ENCODE results near the gene EPB42.

DNA sequence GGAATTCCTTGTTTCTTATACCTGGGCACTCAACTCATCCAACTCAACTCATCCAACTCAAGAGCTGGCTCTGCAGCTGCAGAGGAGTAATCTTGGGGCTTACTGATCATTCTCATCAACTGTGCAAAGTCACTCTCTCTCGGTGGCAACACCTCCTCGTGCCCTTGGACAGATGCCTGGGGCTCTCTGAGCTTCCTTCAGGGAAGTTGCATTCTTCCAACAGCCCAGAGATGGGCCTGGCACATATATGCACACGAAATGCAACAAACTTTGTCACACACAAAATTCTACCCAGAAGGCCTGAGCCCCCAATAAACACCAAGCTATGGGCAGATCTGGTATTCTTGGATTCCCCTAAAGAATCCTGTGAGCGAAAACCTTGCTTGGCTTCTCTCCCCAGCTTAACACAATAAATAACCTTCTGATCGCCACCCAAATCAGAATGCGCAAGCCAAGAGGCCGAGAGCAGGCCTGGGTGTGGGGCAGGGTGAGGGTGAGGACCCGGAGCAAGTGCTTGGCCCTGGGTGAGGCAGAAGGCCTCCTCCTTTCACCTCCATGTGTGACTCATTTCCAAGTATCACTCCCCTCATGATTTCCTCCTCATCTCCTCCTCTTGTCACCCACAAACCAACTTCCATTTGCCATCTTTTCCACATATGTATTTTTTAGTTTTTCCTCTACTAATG, 30.5 kb upstream of the EPB42 start:
- TF ChIP-seq, protein P1, sequence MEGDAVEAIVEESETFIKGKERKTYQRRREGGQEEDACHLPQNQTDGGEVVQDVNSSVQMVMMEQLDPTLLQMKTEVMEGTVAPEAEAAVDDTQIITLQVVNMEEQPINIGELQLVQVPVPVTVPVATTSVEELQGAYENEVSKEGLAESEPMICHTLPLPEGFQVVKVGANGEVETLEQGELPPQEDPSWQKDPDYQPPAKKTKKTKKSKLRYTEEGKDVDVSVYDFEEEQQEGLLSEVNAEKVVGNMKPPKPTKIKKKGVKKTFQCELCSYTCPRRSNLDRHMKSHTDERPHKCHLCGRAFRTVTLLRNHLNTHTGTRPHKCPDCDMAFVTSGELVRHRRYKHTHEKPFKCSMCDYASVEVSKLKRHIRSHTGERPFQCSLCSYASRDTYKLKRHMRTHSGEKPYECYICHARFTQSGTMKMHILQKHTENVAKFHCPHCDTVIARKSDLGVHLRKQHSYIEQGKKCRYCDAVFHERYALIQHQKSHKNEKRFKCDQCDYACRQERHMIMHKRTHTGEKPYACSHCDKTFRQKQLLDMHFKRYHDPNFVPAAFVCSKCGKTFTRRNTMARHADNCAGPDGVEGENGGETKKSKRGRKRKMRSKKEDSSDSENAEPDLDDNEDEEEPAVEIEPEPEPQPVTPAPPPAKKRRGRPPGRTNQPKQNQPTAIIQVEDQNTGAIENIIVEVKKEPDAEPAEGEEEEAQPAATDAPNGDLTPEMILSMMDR (IDR thresholded peaks at IDR 0.05) = no peak
- TF ChIP-seq TAF1 (IDR thresholded peaks at IDR 0.05; ENCODE audit: borderline replicate concordance, low read depth, low read length) = no peak
